ENCODE results near the gene OPHN1. TPM values are rescaled to one million over a fixed set of nuclear protein-coding genes. Genes with fewer than 3 reads are reported as not detected.

The OPHN1 gene
- total RNA-seq, 1 donor from 2014 or later: 8.0 TPM

- intact Hi-C loops (cut with DNase I): no loop called here
- DNase-seq (ENCODE audit: missing footprints) (no peak), ATAC-seq (no peak)
These were observed 383.8 kb downstream of the OPHN1 start for GRCh38 chrX:68049466-68049865.

DNA sequence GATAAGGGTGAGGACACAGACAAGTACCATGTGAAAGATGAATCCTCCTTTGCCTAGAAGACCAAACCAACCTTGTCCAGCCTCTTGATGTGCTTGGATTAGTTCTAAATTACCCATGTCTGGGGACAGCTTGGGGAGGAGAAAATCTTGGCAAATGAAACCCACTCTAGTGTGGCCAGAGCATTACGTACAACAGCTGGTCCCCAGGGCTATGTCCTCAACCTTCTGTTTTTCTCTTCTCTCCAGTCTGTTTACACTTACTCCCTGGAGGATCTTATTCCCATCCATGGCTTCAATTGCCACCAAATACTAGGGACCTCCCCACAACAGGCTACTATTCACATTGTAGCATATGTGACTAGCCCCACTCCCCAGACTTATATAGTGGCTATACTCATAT, 384.5 kb downstream of the OPHN1 start:
- peak; percentile 67 for ATAC-seq
- intact Hi-C loops (cut with DNase I): no loop called here

DNA sequence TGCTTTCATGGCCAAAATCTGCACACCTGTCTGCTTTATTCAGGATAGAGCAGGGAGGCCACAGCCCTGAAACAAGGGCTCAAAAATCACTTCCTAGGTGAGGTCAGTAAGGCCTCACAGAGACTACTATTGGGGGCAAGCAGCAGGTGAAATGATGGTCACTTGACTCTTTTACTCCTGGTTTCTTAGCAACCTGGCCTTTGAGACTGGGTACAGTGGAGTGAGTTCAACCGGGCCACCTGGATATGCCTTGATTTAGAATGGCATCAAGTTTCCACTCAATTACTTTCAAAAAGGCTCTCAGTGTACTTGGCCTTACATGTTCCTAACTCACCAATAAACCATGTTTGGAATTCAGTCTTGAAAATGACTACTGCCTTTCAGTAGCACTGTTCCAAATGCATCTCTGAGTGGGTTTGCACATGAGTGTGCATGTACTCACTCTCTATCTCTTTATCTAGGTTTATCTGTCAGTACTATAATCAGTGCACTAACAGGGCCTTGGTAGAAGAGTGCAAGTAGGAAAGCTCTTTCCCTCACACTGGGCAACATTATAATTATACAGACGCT, 388.2 kb downstream of the OPHN1 start:
- intact Hi-C loops (cut with DNase I): no loop called here
- DNase-seq (ENCODE audit: missing footprints) (no peak), ATAC-seq (no peak)

More for the DNA sequence above, 384.5 kb downstream of the OPHN1 start:
- DNase-seq (ENCODE audit: missing footprints): no peak

- ATAC-seq: no peak
- no peak for DNase-seq (ENCODE audit: missing footprints)
- intact Hi-C loops (cut with DNase I): no loop called here
These were observed 389.4 kb downstream of the OPHN1 start for GRCh38 chrX:68043713-68044438.

DNA sequence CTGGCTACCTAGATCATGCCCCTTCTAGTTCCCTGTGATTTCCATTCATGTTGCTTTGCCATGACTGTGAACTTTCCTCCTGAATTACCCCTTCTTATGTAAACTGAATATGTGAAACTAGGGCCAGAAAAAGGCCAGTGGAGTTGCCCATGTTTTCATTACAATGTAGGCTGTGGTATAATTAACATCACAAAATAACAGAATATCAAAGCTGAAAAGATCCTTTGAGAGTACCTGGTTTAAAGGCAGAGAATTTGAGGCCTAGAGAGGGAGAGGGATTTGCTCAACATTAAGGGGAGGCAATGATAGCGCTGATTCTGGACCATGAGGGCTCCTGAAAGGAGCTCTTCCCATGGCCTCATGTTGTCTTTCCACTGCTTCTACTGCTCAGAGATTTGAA, 392.2 kb downstream of the OPHN1 start:
- ATAC-seq (no peak), DNase-seq (ENCODE audit: missing footprints) (no peak)
- intact Hi-C loops (cut with DNase I): no loop called here

DNA sequence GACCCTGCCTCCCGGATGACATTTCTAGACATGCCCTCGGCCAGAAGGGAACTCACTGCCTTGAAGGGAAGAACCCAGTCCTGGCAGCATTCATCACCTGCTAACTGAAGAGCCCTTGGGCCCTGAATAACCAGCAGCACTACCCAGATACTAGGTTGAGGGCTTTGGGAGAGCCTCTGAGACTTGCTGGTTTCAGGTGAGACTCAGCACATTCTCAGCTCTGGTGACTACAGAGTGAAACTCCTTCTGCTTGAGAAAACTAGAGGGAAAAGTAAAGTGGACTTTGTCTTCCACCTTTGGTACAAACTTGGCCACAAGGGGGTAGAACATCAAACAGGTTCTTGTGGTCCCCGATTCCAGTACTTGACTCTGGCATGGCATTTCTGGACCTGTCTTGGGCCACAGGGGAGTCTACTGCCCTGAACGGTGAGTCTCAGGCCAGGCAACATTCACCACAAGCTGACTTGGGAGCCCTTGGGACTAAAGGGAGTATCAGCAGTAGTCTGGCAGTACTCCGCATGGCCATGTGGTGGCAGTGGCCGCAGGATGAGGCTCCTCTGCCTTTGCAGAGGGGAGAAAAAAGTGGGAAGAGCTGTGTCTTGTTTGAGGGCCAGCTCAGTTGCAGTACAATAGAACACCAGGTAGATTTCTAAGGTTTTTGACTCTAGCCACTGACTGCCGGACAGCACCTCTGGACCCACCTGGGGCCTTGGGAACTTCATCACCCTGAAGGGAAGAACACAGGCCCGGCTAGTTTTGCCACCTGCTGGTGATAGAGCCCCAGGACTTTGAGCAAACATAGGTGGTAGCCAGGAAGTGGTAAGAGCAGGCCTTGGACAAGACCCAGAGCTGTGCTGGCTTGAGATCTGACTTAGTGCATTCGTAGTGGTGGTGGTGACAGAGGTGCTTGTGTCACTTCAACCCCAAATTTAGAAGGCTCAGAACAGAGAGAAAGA, 414.8 kb downstream of the OPHN1 start:
- ATAC-seq: no peak
- intact Hi-C loops (cut with DNase I): no loop called here

GRCh38 chrX:67998540-67998939, 434.8 kb downstream of the OPHN1 start:
- no peak for ATAC-seq
- DNase-seq (ENCODE audit: missing footprints): no peak
- intact Hi-C loops (cut with DNase I): no loop called here

More for the DNA sequence above, 414.8 kb downstream of the OPHN1 start:
- DNase-seq (ENCODE audit: missing footprints): no peak

Other genes starting within 250 kb of the OPHN1 start
- gene YIPF6, start 65.6 kb upstream of the OPHN1 start, total RNA-seq: 31.9 TPM
- gene STARD8, start 214.2 kb upstream of the OPHN1 start, total RNA-seq: 11.7 TPM

All from Right ventricle myocardium inferior (tissue), 1 donor.